ENCODE measurements around the gene EXOSC9.
"Not testable (repeated sequence)": the region's sequence is repeated elsewhere in the genome, so short reads cannot be mapped to it uniquely, and the experiment has no call there.

The EXOSC9 gene

GRCh38 chr4:121800961-121801714, at the start of gene EXOSC9:
Gene EXOSC9, plus strand, starts transcription at chr4:121801323. Its CDS starts 102 bp downstream, at chr4:121801425.
- DNase-seq (ENCODE audit: low spot score): peak; percentile 93

GRCh38 chr4:121752142-121752541, 49.0 kb upstream of the EXOSC9 start:
- not testable (repeated sequence) for DNase-seq (ENCODE audit: low spot score)

- no peak for DNase-seq (ENCODE audit: low spot score)
These were observed 42.1 kb upstream of the EXOSC9 start for GRCh38 chr4:121758925-121759568.

- no peak for DNase-seq (ENCODE audit: low spot score)
These were observed 40.9 kb upstream of the EXOSC9 start for GRCh38 chr4:121760205-121760604.

- DNase-seq (ENCODE audit: low spot score): no peak
These were observed 36.8 kb upstream of the EXOSC9 start for GRCh38 chr4:121764303-121764701.

GRCh38 chr4:121764702-121765367, 36.3 kb upstream of the EXOSC9 start, which contains the start of gene SMIM43:
Gene SMIM43, minus strand, starts transcription at chr4:121765164. Its CDS starts 59 bp downstream, at chr4:121765105.
- DNase-seq (ENCODE audit: low spot score): no peak

- no peak for DNase-seq (ENCODE audit: low spot score)
These were observed 35.8 kb upstream of the EXOSC9 start for GRCh38 chr4:121765368-121765705.

GRCh38 chr4:121765971-121766538, 35.1 kb upstream of the EXOSC9 start:
- DNase-seq (ENCODE audit: low spot score): no peak

- no peak for DNase-seq (ENCODE audit: low spot score)
These were observed 34.0 kb upstream of the EXOSC9 start for GRCh38 chr4:121767166-121767565.

GRCh38 chr4:121769341-121769740, 31.8 kb upstream of the EXOSC9 start:
- DNase-seq (ENCODE audit: low spot score): no peak

GRCh38 chr4:121771869-121772268, 29.3 kb upstream of the EXOSC9 start:
- no peak for DNase-seq (ENCODE audit: low spot score)

GRCh38 chr4:121773883-121774282, 27.2 kb upstream of the EXOSC9 start:
- no peak for DNase-seq (ENCODE audit: low spot score)

- DNase-seq (ENCODE audit: low spot score): no peak
These were observed 24.3 kb upstream of the EXOSC9 start for GRCh38 chr4:121776610-121777401.

- DNase-seq (ENCODE audit: low spot score): no peak
These were observed 23.5 kb upstream of the EXOSC9 start for GRCh38 chr4:121777625-121778024.

GRCh38 chr4:121778991-121779628, 22.0 kb upstream of the EXOSC9 start:
- DNase-seq (ENCODE audit: low spot score): no peak

- no peak for DNase-seq (ENCODE audit: low spot score)
These were observed 17.9 kb upstream of the EXOSC9 start for GRCh38 chr4:121783210-121783609.

- no peak for DNase-seq (ENCODE audit: low spot score)
These were observed 16.7 kb upstream of the EXOSC9 start for GRCh38 chr4:121784401-121784800.

- DNase-seq (ENCODE audit: low spot score): no peak
These were observed 16.1 kb upstream of the EXOSC9 start for GRCh38 chr4:121784975-121785374.

- DNase-seq (ENCODE audit: low spot score): peak; percentile 58
These were observed 15.6 kb upstream of the EXOSC9 start for GRCh38 chr4:121785479-121785878.

- DNase-seq (ENCODE audit: low spot score): no peak
These were observed 14.9 kb upstream of the EXOSC9 start for GRCh38 chr4:121786221-121786620.

- no peak for DNase-seq (ENCODE audit: low spot score)
These were observed 12.2 kb upstream of the EXOSC9 start for GRCh38 chr4:121788896-121789295.
